SIG-M5 (cell line): Measurements from ENCODE around the gene SEC14L2.

Source experiments
- DNase-seq: peaks from one replicate; lab custom pipeline; 2025; lab: John Stamatoyannopoulos, UW

SEC14L2 gene

DNA sequence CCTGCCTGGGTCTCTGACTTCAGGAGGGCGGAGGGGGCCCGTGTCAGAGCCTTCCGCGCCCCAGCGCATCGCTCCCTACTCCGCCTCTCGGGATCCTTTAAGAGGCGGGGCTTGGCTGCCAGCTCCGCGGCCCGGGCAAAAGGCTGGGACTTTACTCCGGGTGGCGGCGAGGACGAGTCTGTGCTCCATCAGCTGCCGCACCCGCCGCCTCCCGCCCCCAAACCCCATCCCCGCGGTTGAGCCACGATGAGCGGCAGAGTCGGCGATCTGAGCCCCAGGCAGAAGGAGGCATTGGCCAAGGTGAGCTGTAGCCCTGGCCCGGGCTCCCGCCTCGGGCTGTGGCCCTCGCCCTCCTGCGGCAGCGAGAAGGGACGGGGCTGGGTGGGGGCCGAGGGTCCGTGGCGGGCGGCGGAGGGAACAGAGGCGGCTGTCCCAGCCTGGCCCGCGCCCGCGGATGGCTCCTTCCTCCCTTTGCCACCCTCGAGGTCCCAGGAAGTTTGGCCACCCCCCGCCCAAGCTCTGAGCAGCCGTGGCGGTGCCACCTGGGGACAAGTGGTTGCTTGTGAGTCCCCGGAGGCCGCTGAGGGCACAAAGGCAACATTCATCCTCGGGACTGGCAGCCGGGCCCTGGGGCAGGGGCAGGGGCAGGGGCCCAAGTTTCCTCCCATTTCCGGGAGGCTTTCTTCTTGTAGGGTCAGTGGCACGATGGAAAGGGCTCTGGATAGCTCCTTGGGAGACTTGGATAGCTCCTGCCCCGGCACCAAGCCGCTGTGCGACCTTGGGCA, at the start of gene SEC14L2:
Gene SEC14L2, plus strand, starts transcription at position 148 of the 785 bp plus-strand sequence. Its CDS starts 99 bp downstream, at position 247.
- DNase-seq: no peak

- no peak for DNase-seq
Measured at GRCh38 chr22:30347255-30347892, 49.4 kb upstream of the SEC14L2 start.

GRCh38 chr22:30348404-30348803, 48.4 kb upstream of the SEC14L2 start:
- no peak for DNase-seq

GRCh38 chr22:30348809-30349208, 48.0 kb upstream of the SEC14L2 start:
- no peak for DNase-seq

- DNase-seq: no peak
Measured at GRCh38 chr22:30351226-30351625, 45.6 kb upstream of the SEC14L2 start.

DNA sequence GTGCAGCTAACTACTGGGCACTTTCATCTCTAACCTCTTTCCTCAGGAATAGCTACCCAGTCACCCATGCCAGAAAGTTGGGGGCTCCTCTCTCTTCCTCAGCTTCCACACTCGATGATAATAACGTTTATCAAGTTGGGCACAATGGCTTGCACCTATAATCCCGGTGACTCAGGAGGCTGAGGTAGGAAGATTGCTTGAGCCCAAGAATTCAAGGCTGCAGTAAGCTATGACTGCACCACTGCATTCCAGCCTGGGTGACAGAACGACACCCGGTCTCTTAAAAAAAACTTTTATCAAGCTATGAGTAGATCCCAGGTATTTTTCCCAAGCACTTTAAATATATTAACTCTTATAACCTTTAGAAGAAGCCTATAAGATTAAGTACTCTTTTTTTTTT, 42.2 kb upstream of the SEC14L2 start:
- no peak for DNase-seq

DNA sequence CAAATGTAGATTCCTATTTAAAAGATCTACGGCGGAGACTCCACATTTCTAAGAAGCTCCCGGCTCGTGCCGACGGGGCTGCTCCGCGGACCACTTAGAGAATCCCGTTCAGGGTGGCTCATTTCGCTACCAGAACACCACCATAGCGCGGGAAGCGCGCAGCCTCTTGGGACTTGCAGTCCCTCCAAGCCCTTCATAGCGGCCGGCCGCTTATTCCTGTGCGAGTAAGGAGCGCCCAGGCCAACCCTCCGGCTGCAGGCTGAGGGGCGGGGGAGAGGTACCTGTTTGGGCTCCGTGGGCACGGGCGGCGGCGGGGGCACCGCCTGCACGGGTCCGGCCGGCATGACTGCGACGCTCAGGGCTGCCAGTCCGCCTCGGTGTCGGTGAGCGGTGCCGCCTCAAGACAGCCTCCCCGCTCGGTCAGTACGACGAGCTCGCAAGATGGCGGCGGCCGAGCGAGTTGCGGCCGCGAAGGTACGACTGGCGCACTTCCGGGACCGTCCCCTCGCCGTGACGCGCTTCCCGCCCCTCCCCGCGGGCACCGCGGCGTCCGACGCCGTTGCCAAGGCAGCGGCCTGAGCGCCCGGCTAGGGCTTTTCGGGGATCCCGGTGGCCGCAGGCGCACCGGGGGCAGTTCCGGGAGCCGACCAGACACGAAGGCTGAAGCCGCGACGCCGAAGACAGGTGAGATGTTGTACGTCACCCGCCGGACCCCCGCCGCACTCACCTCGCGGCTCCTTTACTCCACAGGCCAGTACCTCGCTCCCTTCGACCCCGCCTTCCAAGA, 40.2 kb upstream of the SEC14L2 start, which contains the start of the genes CCDC157 and SF3A1:
Gene CCDC157, plus strand, starts transcription at position 559 of the 787 bp plus-strand sequence. CDS start 8,994 bp downstream, outside the sequence.
Gene SF3A1, minus strand, starts transcription at position 446 of the 787 bp plus-strand sequence. Its CDS starts 102 bp downstream, at position 344.
- peak; percentile 20 for DNase-seq

DNA sequence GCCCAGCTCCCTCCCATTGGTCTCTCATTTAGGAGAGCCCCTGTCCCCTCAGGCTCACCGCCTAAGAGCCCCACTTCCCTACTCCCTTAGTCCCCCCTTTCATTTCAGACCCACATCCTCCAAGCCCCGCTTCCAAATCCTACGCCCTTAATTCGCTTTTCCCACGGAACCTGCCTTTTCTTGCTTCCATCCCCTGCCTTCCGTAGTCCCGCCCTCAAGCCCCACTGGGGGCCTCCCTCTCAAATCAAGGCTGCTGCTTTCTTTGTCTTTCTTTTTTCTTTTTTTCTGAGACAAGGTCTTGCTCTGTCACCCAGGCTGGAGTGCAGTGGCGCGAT, 39.6 kb upstream of the SEC14L2 start:
- DNase-seq: no peak

- no peak for DNase-seq
Measured at GRCh38 chr22:30357650-30358215, 39.1 kb upstream of the SEC14L2 start.

DNA sequence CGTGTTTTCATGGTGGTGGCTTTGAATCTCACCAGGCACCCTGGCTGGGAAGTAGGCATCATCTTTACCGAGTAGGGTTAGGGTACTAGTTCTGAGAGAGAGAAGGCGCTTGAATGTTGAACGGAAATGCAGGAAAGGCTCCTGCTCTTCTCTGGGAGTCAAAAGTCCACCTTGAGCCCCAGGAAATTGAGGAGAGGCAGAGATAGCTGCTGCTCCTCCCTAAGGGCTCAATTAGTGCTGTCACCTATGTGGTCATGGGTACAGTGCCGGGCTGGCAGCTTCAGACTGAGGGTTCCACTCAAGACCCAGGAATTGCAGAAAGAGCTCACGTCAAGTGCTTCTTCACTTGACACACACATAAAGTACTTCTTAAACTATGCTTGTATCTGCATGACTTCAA, 38.3 kb upstream of the SEC14L2 start:
- no peak for DNase-seq

- DNase-seq: no peak
Measured at GRCh38 chr22:30361916-30362650, 34.7 kb upstream of the SEC14L2 start.

DNA sequence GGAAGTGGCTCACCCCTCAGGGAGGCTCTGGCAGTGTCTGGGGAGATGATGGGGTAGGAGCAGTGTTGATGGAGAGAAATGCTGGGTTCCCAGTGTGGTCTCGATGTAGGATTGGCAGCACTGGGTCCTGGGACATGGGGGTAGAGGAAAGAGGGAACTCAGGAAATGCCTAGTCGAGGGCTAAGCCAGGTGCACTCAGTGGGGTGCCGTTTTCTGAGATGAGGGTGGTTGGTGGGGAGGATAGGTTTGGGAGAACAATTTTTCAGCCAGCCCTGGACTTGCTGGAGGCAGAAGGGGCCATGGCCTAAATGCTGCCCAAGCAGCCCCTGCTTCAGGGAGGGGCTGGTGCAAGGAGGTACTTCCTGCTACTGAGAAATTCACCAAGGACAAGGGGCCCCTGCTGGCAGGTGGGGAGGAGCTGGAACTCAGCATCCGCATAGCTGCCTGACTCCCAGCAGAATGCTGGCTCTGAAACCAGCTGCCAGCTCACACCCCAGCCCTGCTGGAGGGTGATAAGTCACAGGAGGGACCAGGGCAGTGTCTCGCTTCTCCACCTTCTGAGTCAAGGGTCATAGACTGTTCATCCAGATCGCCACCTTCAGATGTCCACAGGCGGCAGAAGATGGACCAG, 34.1 kb upstream of the SEC14L2 start:
- DNase-seq: no peak

DNA sequence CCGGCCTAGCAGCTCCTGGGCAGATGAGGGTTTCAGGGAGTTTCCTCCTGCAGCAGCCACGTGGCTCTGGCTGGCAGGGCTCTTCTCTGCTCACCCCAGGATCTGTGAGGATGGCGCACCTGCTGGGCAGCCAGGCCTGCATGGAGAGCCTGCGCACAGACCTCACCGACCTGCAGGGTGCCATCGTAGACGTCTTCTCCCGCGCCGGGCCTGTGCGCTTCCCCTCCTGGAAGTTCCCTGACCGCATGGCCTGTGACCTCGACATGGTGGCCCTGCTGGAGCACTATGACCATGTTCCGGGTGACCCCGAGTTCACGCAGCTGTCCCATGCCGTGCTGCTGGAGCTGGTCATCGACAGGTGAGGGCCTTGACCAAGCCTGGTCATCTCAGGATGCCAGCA, 30.9 kb upstream of the SEC14L2 start:
- DNase-seq: no peak

DNA sequence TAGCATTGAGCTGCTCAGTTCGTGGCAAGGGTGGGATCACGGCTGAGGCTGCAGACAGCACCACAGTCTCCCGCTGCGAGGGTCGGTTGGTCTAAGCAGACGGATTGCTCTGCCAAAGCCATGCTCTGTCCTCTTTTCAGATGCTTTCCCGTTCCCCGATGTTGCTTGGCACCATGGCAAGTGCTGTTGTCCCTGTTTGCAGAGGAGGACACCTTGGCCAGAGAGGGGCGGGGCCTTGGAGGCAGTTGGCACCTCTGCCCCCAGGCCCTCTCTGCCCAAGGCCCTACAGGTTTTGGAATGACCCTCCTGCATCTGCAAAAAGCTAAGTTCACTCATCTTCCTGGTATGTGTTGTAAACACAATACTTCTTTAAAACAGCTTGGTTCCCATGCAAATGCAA, 28.4 kb upstream of the SEC14L2 start:
- no peak for DNase-seq

DNA sequence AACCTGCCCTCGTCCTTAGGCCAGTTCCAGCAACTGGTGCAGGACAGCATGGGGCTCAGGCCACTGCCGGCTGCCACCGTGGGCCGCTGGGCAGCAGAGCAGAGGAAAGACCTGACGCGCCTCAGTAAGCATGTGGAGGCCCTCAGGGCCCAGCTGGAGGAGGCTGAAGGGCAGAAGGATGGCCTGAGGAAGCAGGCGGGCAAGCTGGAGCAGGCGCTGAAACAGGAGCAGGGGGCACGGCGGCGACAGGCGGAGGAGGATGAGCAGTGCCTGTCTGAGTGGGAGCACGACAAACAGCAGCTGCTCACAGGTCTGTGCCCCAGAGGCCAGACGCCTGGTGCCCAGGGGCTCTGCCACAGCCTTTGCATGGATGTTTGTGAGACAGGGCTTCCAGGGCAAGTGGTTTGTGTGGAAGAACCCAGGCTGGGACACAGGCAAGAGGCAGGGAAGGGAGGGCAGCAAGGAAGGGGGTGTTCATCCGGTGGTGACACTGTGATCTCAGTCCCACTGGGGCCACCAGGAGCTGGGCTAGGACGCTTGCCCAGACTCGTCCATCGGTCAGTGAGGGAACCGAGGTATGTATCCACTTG, 26.1 kb upstream of the SEC14L2 start:
- DNase-seq: no peak

DNA sequence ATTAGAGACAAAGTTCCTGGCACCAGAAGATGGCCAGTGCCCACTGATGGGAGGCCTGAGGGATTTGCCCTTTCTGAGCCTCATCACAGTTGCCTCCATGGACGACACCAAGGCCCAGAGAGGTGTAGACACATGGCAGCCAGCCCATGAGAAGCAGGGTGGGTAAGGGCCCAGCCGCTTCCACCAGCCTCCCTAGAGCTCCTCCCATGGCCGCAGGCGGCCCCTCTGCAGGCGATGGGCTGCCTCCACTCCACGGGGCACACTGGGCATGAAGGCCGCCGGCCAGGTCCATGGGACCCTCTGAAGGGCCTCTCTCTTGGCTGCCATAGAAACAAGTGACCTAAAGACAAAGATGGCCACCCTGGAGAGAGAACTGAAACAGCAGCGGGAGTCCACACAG, 25.5 kb upstream of the SEC14L2 start:
- no peak for DNase-seq

- no peak for DNase-seq
Measured at GRCh38 chr22:30371981-30372380, 24.8 kb upstream of the SEC14L2 start.

GRCh38 chr22:30372915-30373314, 23.9 kb upstream of the SEC14L2 start:
- DNase-seq: no peak

DNA sequence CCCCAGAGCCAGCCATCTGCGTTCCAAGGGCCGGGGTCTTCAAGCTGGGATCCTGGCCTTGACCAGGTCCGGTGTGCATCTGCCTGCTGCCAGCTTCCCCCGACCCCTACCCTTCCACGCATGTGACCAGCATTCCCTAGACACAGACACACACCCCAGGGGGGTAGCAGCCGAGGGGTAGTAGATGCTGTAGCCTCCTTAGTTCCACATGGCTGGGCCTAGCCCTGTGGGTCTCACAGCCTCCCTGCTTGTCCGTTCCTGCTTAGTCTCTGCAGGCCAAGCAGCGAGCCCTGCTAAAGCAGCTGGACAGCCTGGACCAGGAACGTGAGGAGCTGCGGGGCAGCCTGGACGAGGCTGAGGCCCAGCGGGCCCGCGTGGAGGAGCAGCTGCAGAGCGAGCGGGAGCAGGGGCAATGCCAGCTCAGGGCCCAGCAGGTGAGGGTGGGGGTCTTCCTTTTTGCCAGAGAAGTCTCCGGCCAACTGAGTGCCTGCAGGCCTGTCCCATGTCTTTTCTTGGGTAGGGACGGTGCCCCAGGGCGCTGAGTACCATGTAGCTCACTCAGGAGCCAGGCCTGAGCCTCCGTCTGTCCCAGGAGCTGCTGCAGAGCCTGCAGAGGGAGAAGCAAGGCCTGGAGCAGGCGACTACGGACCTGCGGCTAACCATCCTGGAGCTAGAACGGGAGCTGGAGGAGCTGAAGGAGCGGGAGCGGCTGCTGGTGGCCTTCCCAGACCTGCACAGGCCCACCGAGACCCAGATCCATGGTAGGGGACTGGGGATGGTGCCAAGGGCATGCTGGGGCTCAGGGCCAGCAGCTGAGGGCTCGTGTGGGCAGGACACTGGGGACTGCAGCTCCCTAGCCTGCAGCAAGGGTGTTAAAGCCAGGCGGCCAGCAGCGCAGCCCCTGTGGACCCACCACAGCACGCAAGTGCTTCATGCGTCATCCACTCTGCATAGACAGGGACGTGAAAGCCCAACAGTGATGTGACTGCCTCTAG, 23.2 kb upstream of the SEC14L2 start:
- DNase-seq: no peak
